Keratinocyte (primary cell): ENCODE data around the gene SLC1A2. TPM values are rescaled to one million over a fixed set of nuclear protein-coding genes. Genes with fewer than 3 reads are reported as not detected.

Source experiments
- DNase-seq: peaks from one replicate; pipeline ENCODE4 v3.0.0-alpha.2; 2011; ENCODE audit warnings: low read depth, missing footprints, low spot score
- FAIRE-seq: peaks from 2 replicates; lab custom pipeline; 2011; peaks lifted over from hg19 to GRCh38; lab: Jason Lieb, UNC
- H2AFZ ChIP-seq: 2 replicates; pipeline ENCODE4 v1.6.0; 2012; ENCODE audit warnings: low read length, control low read depth, inconsistent platforms; ENCODE audit not compliant: control insufficient read depth
- H3K27ac ChIP-seq: 2 replicates; pipeline ENCODE4 v1.5.1; 2011; ENCODE audit warnings: low read length; ENCODE audit not compliant: control insufficient read depth, insufficient read depth
- H3K27me3 ChIP-seq: 3 replicates; pipeline ENCODE4 v1.6.0; 2011; ENCODE audit warnings: low read length; ENCODE audit not compliant: control insufficient read depth, insufficient read depth; ENCODE audit errors: extremely low read depth
- H3K36me3 ChIP-seq, 2 experiments: 2 replicates in 1 of 2; 3 replicates in 1 of 2; pipeline ENCODE4 v1.5.1; 2011; ENCODE audit warnings: low read length in 2 of 2, mild to moderate bottlenecking in 1 of 2; ENCODE audit not compliant: control insufficient read depth in 2 of 2, insufficient read depth in 2 of 2; ENCODE audit errors: extremely low read depth in 1 of 2
- H3K4me1 ChIP-seq: 3 replicates; pipeline ENCODE4 v1.5.1; 2011; ENCODE audit warnings: low read length; ENCODE audit not compliant: control insufficient read depth, insufficient read depth; ENCODE audit errors: extremely low read depth
- H3K4me2 ChIP-seq: 3 replicates; pipeline ENCODE4 v1.6.0; 2011; ENCODE audit warnings: low read depth, low read length; ENCODE audit not compliant: control insufficient read depth, insufficient read depth; ENCODE audit errors: extremely low read depth
- H3K4me3 ChIP-seq, 3 experiments: fragments of 200-600 bp in 1 of 3; sonication (generic) in 1 of 3; 2 replicates in 2 of 3; 3 replicates in 1 of 3; pipeline ENCODE4 v1.5.1; 2011 to 2016; ENCODE audit warnings: low read length in 3 of 3, mild to moderate bottlenecking in 3 of 3, control low read depth in 2 of 3, inconsistent platforms in 1 of 3, low read depth in 1 of 3, mixed read lengths in 1 of 3, mixed run types in 1 of 3, moderate library complexity in 1 of 3; ENCODE audit not compliant: control insufficient read depth in 2 of 3, insufficient read depth in 2 of 3; ENCODE audit errors: extremely low read depth in 1 of 3
- H3K79me2 ChIP-seq: 2 replicates; pipeline ENCODE4 v1.6.0; 2012; ENCODE audit warnings: low read length; ENCODE audit not compliant: control insufficient read depth, insufficient read depth
- H3K9ac ChIP-seq: 3 replicates; pipeline ENCODE4 v1.6.0; 2011; ENCODE audit warnings: low read length; ENCODE audit not compliant: control insufficient read depth, insufficient read depth; ENCODE audit errors: extremely low read depth
- H3K9me1 ChIP-seq: 3 replicates; pipeline ENCODE4 v1.6.0; 2011; ENCODE audit warnings: low read length; ENCODE audit not compliant: control insufficient read depth, insufficient read depth; ENCODE audit errors: extremely low read depth
- H3K9me3 ChIP-seq: 2 replicates; pipeline ENCODE4 v1.5.1; 2012; ENCODE audit warnings: low read depth, low read length; ENCODE audit not compliant: control insufficient read depth
- H4K20me1 ChIP-seq: 3 replicates; pipeline ENCODE4 v1.6.0; 2011; ENCODE audit warnings: low read length; ENCODE audit not compliant: control insufficient read depth, insufficient read depth; ENCODE audit errors: extremely low read depth
- EZH2 ChIP-seq: IDR thresholded peaks from one replicate; pipeline ENCODE4 v1.6.1; 2012; ENCODE audit warnings: inconsistent platforms, mild to moderate bottlenecking, low read length, moderate library complexity
- dilution Hi-C: fragments of 300-500 bp; cut with MboI; formaldehyde crosslinking; loops from one replicate; pipeline ENCODE4 v1.7.0; 2020; ENCODE audit warnings: low sequenced_read_pairs; ENCODE audit not compliant: extremely low pct_ligation_motif_present
- polyA plus RNA-seq, 5 experiments: library from polyadenylated mRNA; depleted of rRNA in 3 of 5; stranded (reverse) in 3 of 5; stranded (forward) in 1 of 5; unstranded in 1 of 5; fragments of >200 nt; gene quantifications; 1 replicate in 1 of 5; 2 replicates in 3 of 5; 3 replicates in 1 of 5; pipeline versions ENCODE4 v1.2.1 to v1.2.3, GENCODE V29; 2011 to 2012; ENCODE audit warnings: missing spikeins in 2 of 5, low read depth in 1 of 5, low replicate concordance in 1 of 5
- TF ChIP-seq, protein P1 (sequence below), 3 experiments: IDR thresholded peaks in 1 of 3; conservative IDR thresholded peaks in 1 of 3; optimal IDR thresholded peaks in 1 of 3; 2 replicates in 2 of 3; 3 replicates in 1 of 3; pipeline versions ENCODE3 to v1.5.1; 2011; ENCODE audit warnings: low read length in 3 of 3, mild to moderate bottlenecking in 3 of 3, moderate library complexity in 2 of 3, control low read depth in 1 of 3, inconsistent platforms in 1 of 3; ENCODE audit not compliant: insufficient read depth in 2 of 3; ENCODE audit errors: extremely low read depth in 1 of 3

Gene SLC1A2
- polyA plus RNA-seq, 1 donor (not counting 4 experiments of a cell fraction or from before 2014, with no cell fraction given) = under 0.01 TPM

GRCh38 chr11:35225946-35226520 lies 193.3 kb downstream of the SLC1A2 start:
- no peaks in the 10 kb centered on the region for H3K27me3 ChIP-seq
- dilution Hi-C loops = no loop called here
- H3K4me2 ChIP-seq = no peak overlapping the region
- no peak for TF ChIP-seq EZH2
- TF ChIP-seq, protein P1, sequence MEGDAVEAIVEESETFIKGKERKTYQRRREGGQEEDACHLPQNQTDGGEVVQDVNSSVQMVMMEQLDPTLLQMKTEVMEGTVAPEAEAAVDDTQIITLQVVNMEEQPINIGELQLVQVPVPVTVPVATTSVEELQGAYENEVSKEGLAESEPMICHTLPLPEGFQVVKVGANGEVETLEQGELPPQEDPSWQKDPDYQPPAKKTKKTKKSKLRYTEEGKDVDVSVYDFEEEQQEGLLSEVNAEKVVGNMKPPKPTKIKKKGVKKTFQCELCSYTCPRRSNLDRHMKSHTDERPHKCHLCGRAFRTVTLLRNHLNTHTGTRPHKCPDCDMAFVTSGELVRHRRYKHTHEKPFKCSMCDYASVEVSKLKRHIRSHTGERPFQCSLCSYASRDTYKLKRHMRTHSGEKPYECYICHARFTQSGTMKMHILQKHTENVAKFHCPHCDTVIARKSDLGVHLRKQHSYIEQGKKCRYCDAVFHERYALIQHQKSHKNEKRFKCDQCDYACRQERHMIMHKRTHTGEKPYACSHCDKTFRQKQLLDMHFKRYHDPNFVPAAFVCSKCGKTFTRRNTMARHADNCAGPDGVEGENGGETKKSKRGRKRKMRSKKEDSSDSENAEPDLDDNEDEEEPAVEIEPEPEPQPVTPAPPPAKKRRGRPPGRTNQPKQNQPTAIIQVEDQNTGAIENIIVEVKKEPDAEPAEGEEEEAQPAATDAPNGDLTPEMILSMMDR (optimal IDR thresholded peaks at IDR 0.05 in 1 of 3, IDR thresholded peaks at IDR 0.05 in 1 of 3, conservative IDR thresholded peaks at IDR 0.05 in 1 of 3; ENCODE audit: extremely low read depth in 1 of 3, insufficient read depth in 2 of 3, low read length in 3 of 3) = no peak
- no peak overlapping the region for H3K27ac ChIP-seq
- H3K4me3 ChIP-seq = no peak overlapping the region
- no peak overlapping the region for H3K9ac ChIP-seq
- DNase-seq (no peak), FAIRE-seq (no peak)
- no peaks in the 10 kb centered on the region for H3K9me3 ChIP-seq
- H4K20me1 ChIP-seq = no peaks in the 10 kb centered on the region
- no peaks in the 10 kb centered on the region for H3K79me2 ChIP-seq
- no peaks in the 10 kb centered on the region for H3K9me1 ChIP-seq
- H3K4me1 ChIP-seq = no peaks in the 10 kb centered on the region
- H3K36me3 ChIP-seq = peaks cover 44 to 70% of the 10 kb centered on the region in 2 experiments
- H2AFZ ChIP-seq = no peak overlapping the region

GRCh38 chr11:35223991-35224390 lies 195.4 kb downstream of the SLC1A2 start:
- H3K4me3 ChIP-seq = no peak overlapping the region
- no peaks in the 10 kb centered on the region for H4K20me1 ChIP-seq
- H2AFZ ChIP-seq = no peak overlapping the region
- TF ChIP-seq EZH2 = no peak
- TF ChIP-seq, protein P1 (optimal IDR thresholded peaks at IDR 0.05 in 1 of 3, IDR thresholded peaks at IDR 0.05 in 1 of 3, conservative IDR thresholded peaks at IDR 0.05 in 1 of 3; ENCODE audit: extremely low read depth in 1 of 3, insufficient read depth in 2 of 3, low read length in 3 of 3) = no peak
- H3K27ac ChIP-seq = no peak overlapping the region
- no peaks in the 10 kb centered on the region for H3K9me1 ChIP-seq
- no peak overlapping the region for H3K9ac ChIP-seq
- no peaks in the 10 kb centered on the region for H3K27me3 ChIP-seq
- H3K79me2 ChIP-seq = no peaks in the 10 kb centered on the region
- peaks cover 46 to 65% of the 10 kb centered on the region in 2 experiments for H3K36me3 ChIP-seq
- dilution Hi-C loops = no loop called here
- H3K9me3 ChIP-seq = no peaks in the 10 kb centered on the region
- DNase-seq (no peak), FAIRE-seq (no peak)
- H3K4me1 ChIP-seq = no peaks in the 10 kb centered on the region
- H3K4me2 ChIP-seq = no peak overlapping the region
